Measurements from ENCODE around the gene HYAL4.

- TF ChIP-seq GATA2 (IDR thresholded peaks at IDR 0.05; ENCODE audit: low read depth, low read length): no peak
- TF ChIP-seq GATA3 (IDR thresholded peaks at IDR 0.05; ENCODE audit: low read depth, low read length): no peak
Measured at GRCh38 chr7:123821320-123821719, 23.6 kb upstream of the HYAL4 start.
